ENCODE data around the gene TTLL5. TPM values are rescaled to one million over a fixed set of nuclear protein-coding genes. Genes with fewer than 3 reads are reported as not detected.

The TTLL5 gene, protein sequence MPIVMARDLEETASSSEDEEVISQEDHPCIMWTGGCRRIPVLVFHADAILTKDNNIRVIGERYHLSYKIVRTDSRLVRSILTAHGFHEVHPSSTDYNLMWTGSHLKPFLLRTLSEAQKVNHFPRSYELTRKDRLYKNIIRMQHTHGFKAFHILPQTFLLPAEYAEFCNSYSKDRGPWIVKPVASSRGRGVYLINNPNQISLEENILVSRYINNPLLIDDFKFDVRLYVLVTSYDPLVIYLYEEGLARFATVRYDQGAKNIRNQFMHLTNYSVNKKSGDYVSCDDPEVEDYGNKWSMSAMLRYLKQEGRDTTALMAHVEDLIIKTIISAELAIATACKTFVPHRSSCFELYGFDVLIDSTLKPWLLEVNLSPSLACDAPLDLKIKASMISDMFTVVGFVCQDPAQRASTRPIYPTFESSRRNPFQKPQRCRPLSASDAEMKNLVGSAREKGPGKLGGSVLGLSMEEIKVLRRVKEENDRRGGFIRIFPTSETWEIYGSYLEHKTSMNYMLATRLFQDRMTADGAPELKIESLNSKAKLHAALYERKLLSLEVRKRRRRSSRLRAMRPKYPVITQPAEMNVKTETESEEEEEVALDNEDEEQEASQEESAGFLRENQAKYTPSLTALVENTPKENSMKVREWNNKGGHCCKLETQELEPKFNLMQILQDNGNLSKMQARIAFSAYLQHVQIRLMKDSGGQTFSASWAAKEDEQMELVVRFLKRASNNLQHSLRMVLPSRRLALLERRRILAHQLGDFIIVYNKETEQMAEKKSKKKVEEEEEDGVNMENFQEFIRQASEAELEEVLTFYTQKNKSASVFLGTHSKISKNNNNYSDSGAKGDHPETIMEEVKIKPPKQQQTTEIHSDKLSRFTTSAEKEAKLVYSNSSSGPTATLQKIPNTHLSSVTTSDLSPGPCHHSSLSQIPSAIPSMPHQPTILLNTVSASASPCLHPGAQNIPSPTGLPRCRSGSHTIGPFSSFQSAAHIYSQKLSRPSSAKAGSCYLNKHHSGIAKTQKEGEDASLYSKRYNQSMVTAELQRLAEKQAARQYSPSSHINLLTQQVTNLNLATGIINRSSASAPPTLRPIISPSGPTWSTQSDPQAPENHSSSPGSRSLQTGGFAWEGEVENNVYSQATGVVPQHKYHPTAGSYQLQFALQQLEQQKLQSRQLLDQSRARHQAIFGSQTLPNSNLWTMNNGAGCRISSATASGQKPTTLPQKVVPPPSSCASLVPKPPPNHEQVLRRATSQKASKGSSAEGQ (N-terminal part only)
- 11.5 to 14.8 TPM (median 12.6 TPM) in 5 replicates for total RNA-seq (2022; extraction: Qiagen RNA extraction)

DNA sequence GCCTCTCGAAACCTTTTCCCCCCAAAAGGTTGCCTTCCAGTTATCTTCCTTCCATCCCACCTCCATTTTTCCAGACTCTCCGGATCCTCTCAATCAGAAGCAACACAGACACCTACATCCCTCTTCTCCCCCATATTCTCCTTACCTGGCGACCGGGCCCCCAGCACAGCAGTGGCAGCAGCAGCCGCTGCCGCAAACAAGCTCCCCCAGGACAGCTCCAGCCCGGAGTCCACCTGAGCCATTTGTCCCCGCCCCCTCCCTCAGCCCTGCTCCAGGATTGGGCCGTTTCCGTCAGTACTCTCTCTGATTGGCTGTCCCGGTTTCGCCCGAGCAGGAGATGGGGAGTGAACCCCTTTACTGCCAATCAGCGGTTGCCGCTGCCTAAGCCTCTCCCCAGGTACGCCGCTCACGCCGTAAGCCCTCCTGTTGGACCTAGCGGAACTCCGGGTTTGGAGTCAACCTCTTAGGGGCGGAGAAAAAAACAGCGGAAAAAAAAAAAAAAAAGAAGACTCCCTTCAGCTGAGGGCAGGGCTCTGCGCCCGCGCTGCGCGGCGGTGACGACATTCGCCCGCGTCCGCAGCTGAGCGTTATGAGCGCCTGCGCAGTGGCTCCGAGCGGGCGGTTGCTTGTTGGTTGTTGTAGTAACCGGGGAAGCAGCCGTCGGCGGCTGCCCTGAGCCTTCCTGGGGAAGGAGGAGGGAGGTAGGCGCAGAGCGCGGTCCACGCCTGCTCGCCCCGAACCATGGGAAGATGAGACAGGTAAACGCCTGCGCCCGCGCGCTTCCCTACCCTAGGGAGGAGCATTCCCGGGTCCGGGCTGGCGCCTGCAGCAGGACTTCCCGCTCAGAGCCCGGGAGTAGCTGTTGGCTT is at the start of gene TTLL5, which contains the start of gene ERG28:
TTLL5 (plus strand) TSS at position 617 of the 869 bp plus-strand sequence. CDS start 1,904 bp downstream, outside the sequence.
ERG28 (minus strand) TSS at position 247 of the 869 bp plus-strand sequence. CDS start 3,374 bp downstream, outside the sequence.

DNA sequence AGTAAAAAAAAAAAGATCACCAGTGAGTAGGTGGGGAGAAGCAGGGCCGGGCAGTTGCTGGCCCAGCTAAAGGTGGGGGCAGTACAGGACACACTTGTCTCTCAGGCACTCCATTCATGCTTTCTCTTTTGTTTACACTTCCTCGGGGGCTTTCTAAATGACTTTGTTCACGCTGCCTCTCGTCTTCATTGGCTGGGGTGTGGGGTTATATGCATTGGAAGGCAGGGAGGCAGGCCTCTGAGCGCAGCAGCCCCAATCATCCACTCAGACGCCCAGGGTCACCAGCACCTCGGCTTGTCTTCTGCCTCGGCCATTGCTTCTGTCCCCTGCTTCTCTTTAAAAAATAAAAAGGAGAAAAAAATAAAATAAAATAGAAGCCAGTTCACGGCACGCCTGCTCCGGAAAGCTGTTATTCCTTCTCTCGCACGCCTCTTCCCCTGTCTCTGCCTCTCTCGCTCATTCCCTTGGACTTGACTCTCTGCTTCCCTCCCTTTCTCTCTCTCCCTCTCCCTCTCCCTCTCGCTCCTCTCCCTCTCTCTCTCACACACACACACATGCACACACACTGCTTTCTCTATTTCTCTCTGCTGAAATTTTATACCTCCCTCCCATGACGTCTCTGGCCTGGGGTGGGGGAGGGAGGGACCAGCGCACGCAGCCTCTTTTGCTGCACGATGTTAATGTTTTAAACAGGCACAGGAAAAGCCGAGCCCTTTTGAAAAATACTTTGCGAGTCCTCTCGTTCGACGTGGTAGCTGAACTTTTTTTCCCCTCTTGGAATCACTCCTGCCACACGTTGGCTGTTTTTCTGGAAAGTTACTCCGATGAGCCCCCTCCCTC is 320.6 kb downstream of the TTLL5 start, which contains the start of gene TGFB3:
TGFB3 (minus strand) TSS at position 570 of the 840 bp plus-strand sequence. CDS start 1,102 bp downstream, outside the sequence.

DNA sequence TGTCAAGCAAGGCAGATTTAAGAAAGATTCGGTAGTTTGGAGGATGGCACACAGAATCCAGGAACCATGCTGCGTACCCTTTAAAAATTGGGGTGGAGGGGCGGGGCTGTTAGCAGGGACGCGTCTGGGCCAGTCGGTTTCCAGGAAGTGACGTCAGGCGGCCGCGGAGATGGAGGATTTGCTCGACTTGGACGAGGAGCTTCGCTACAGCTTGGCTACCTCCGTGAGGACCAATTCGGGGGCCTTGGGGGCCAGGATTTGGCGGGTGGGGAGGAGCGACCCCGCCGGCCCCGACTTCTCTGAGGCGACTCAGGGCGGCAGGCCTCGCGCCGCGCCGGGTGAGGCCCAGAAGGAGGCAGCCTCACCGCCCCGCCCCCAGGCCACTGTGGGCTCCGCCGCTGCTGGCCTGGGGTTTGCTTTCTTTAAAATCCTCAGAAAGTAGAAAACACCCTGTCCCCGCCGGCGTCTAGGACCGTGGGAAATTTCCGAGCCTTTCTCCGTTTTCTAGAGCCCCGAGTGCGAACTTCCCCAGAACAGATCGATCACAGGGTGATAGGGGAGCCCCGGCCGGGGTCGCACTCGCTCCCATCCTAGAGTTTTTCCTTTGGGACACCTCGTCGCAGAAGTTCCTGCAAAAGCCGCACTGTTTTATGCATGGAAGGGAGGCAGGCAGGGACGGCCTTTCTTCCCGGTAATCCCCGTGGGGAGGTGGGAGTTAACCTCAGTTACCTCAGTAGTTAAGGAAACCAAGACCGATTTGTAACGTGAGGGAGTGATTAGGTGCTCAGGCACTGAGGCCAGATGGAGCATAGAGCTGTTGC is 324.8 kb downstream of the TTLL5 start, which contains the start of gene IFT43:
IFT43 (plus strand) TSS at position 146 of the 821 bp plus-strand sequence; CDS start at position 170, 24 bp downstream.

Other genes starting within 250 kb of the TTLL5 start
- gene JDP2, start 233.2 kb upstream of the TTLL5 start, total RNA-seq (2022; extraction: Qiagen RNA extraction), result 26.3 to 39.7 TPM (median 36.0 TPM) in 5 replicates
- 0.10 TPM in 1 of 5 replicates, not detected in the others for gene BATF, start 138.8 kb upstream of the TTLL5 start, total RNA-seq (2022; extraction: Qiagen RNA extraction)
- gene FLVCR2, start 82.6 kb upstream of the TTLL5 start, total RNA-seq (2022; extraction: Qiagen RNA extraction), result 11.1 to 14.2 TPM (median 12.5 TPM) in 5 replicates
- gene ERG28, start 370 bp upstream of the TTLL5 start, total RNA-seq (2022; extraction: Qiagen RNA extraction), result 12.2 to 17.0 TPM (median 16.5 TPM) in 5 replicates